ENCODE data around the gene TSEN34.

- no peak for TF ChIP-seq POLR2A (IDR thresholded peaks at IDR 0.05; ENCODE audit: low read length)
- no peak for TF ChIP-seq GATA1 (IDR thresholded peaks at IDR 0.05; ENCODE audit: low read depth, low read length)
Observed at GRCh38 chr19:54155694-54156093, 35.4 kb upstream of the TSEN34 start.

All from erythroblast (primary cell).